K562 treated with DMSO at 1 percent for 4 hours (cell line): ENCODE data around the gene SRGAP1. TPM values are rescaled to one million over a fixed set of nuclear protein-coding genes. Genes with fewer than 3 reads are reported as not detected.

Experiments used
- total RNA-seq: library from RNA; unstranded; fragments of 300-600 nt; gene quantifications from 2 replicates; pipeline ENCODE4 v1.2.3, GENCODE V29; 2022; ENCODE audit not compliant: insufficient read depth

The SRGAP1 gene
- not detected in 2 replicates for total RNA-seq

DNA sequence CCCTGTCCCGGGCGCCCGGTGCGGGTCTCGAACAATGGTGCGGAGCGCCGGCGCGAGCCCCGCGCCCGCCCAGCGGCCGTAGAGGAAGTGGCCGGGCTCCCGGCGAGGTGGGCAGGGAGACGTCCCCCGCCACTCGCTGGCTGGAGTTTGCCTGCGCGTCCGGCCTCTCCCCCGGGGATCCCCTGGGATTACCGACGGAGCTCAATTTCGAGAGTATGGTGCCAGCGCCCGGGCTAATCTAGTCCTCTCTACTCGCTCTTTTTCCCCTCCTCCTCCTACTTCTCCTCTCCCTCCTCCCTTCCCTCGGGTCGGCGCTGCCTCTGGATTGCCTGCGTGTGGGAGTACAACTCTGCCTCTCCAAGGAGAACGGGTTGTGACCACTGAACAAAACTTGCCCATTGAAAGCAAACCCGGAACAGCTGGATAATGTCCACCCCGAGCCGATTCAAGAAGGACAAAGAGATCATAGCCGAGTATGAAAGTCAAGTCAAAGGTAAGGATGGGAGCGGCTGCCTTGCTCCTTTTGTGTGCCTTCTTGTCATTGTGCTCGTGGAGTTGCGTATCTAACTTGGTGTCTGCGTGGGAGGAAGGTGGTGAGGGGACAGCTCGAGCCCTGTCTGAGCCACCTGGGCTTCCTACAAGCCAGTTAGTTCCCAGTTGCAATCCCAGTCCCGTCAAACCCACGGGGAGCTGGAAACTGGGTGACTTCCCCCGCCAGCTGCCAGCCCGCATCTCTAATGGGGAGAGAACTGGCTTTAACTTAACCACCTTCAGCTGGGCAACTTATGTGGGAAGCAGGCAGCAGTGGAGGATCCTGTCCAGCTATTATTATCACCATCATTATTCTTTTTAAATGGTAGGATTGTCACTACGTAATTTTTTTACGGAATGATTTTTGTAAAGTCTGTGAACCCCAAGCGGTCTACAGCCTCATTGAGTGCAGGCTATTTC lies at the start of gene SRGAP1:
TSS of gene SRGAP1 (plus strand) at position 310 of the 951 bp plus-strand sequence. CDS start at position 427, 117 bp downstream.

Other genes starting within 250 kb of the SRGAP1 start
- not detected in 2 replicates for gene DPY19L2, start 176.2 kb upstream of the SRGAP1 start, total RNA-seq
- 11.3 and 12.0 TPM in 2 replicates for gene RXYLT1, start 64.8 kb upstream of the SRGAP1 start, total RNA-seq